ENCODE data around the gene TACR2. TPM values are rescaled to one million over a fixed set of nuclear protein-coding genes. Genes with fewer than 3 reads are reported as not detected.

The TACR2 gene
- total RNA-seq, 5 donors from 2014 or later (not counting 1 experiment from before 2014, with no cell fraction given), result not detected

DNA sequence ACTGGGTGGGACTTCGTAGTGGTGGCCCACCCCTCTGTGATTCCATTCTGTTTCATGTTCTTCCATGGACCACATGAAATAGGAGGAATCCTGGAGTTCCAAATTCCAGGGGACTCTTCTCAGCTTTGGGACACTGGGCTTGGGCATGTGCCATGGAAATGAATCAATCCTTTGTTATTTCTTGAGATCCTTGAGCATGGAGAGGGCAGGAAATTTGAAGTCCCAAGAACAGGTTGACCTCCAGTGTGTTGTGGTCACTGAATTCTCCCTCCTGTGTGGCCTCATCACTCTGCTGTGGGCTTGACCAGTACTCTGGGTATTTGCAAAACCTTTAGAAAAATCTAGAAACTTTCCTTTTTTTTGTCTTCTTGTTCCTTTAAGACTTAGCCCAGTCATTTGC, 22.7 kb downstream of the TACR2 start:
- Mint-ChIP-seq H3K4me1 (peaks cover 15 to 31% (median 17%) of the 10 kb centered on the region in 3 donors), H3K9me3 (no peaks in the 10 kb centered on the region), H3K27ac (peak overlapping the region; percentile 31 to 36), H3K36me3 (peaks cover 51% of the 10 kb centered on the region), H3K4me3 (no peak overlapping the region), H3K27me3 (no peaks in the 10 kb centered on the region)
- ChIA-PET POLR2A (no interaction called here), CTCF (interaction anchor here in 1 of 2 donors (0.6 kb wide), 1 partner anchor 106 kb away, joined by 3 read pairs; no protein-coding TSS in a partner anchor)
- Histone ChIP-seq H3K36me3 (ENCODE audit: control insufficient read depth in 2 of 2, extremely low read depth in 1 of 2, insufficient read depth in 1 of 2, low read length in 1 of 2) (peaks cover 20 to 73% of the 10 kb centered on the region in 2 donors), H3K27ac (ENCODE audit: low read length) (no peak overlapping the region), H3K4me3 (ENCODE audit: control insufficient read depth in 1 of 2, extremely low read depth in 1 of 2, low read length in 1 of 2) (no peak overlapping the region), H3K4me1 (ENCODE audit: control insufficient read depth in 1 of 2, extremely low read depth in 1 of 2, insufficient read depth in 2 of 2, low read length in 2 of 2) (peaks cover 0 to 21% of the 10 kb centered on the region in 2 experiments), H3K27me3 (replicated peaks in 1 of 2; ENCODE audit: control insufficient read depth in 2 of 2, extremely low read depth in 1 of 2, insufficient read depth in 2 of 2, low read length in 1 of 2) (no peaks in the 10 kb centered on the region), H3K9me3 (no peaks in the 10 kb centered on the region)
- WGBS (ENCODE audit: insufficient coverage), result no CpG with 5 or more reads among the region's 1 CpG
- no peak for ATAC-seq (replicated peaks in 1 of 4)
- no peak for DNase-seq

GRCh38 chr10:69392481-69393000, 24.2 kb downstream of the TACR2 start:
- DNase-seq, result peak; percentile 64 to 91 (median 79)
- H3K9me3 ChIP-seq, result no peaks in the 10 kb centered on the region
- ChIA-PET POLR2A (no interaction called here), CTCF (interaction anchor here (0.5 to 1.7 kb wide), 25 partner anchors 12 to 778 kb away, joined by 3 to 7 read pairs (median 4); partner anchors contain the start of genes DDX21 (in 1 of the 2) and SAR1A (in 1 of the 2))
- ATAC-seq (replicated peaks in 1 of 4), result peak; percentile 93 to 97 (median 96)
- peaks cover 15 to 31% (median 18%) of the 10 kb centered on the region in 3 donors for H3K4me1 Mint-ChIP-seq
- no peak overlapping the region for H3K4me3 Mint-ChIP-seq
- no peaks in the 10 kb centered on the region for H3K27me3 Mint-ChIP-seq
- peaks cover 57% of the 10 kb centered on the region for H3K36me3 Mint-ChIP-seq
- peaks cover 28 to 76% of the 10 kb centered on the region in 2 donors for H3K36me3 ChIP-seq (ENCODE audit: control insufficient read depth in 2 of 2, extremely low read depth in 1 of 2, insufficient read depth in 1 of 2, low read length in 1 of 2)
- no peak overlapping the region for H3K4me3 ChIP-seq (ENCODE audit: control insufficient read depth in 1 of 2, extremely low read depth in 1 of 2, low read length in 1 of 2)
- 0% methylated on average over 4 of the region's 7 CpGs for WGBS (ENCODE audit: insufficient coverage)
- H3K4me1 ChIP-seq (ENCODE audit: control insufficient read depth in 1 of 2, extremely low read depth in 1 of 2, insufficient read depth in 2 of 2, low read length in 2 of 2), result peaks cover 0 to 21% of the 10 kb centered on the region in 2 experiments
- no peaks in the 10 kb centered on the region for H3K9me3 Mint-ChIP-seq
- no peaks in the 10 kb centered on the region for H3K27me3 ChIP-seq (replicated peaks in 1 of 2; ENCODE audit: control insufficient read depth in 2 of 2, extremely low read depth in 1 of 2, insufficient read depth in 2 of 2, low read length in 1 of 2)
- peak overlapping the region; percentile 28 for H3K27ac ChIP-seq (ENCODE audit: low read length)
- peak overlapping the region; percentile 77 to 87 for H3K27ac Mint-ChIP-seq

- peaks cover 15 to 31% (median 18%) of the 10 kb centered on the region in 3 donors for H3K4me1 Mint-ChIP-seq
- Histone ChIP-seq H3K4me1 (ENCODE audit: control insufficient read depth in 1 of 2, extremely low read depth in 1 of 2, insufficient read depth in 2 of 2, low read length in 2 of 2) (peaks cover 0 to 21% of the 10 kb centered on the region in 2 experiments), H3K27me3 (replicated peaks in 1 of 2; ENCODE audit: control insufficient read depth in 2 of 2, extremely low read depth in 1 of 2, insufficient read depth in 2 of 2, low read length in 1 of 2) (no peaks in the 10 kb centered on the region), H3K4me3 (ENCODE audit: control insufficient read depth in 1 of 2, extremely low read depth in 1 of 2, low read length in 1 of 2) (no peak overlapping the region), H3K36me3 (ENCODE audit: control insufficient read depth in 2 of 2, extremely low read depth in 1 of 2, insufficient read depth in 1 of 2, low read length in 1 of 2) (peaks cover 32 to 78% of the 10 kb centered on the region in 2 donors), H3K27ac (ENCODE audit: low read length) (no peak overlapping the region), H3K9me3 (no peaks in the 10 kb centered on the region)
- no peak for DNase-seq
- peak overlapping the region in 1 of 2 donors; percentile 48 for H3K27ac Mint-ChIP-seq
- CTCF ChIA-PET, result interaction anchor here (0.5 to 1.8 kb wide), 4 partner anchors 68 to 155 kb away, joined by 3 to 11 read pairs (median 3); no protein-coding TSS in a partner anchor
- WGBS (ENCODE audit: insufficient coverage), result 100% methylated on average over 4 of the region's 6 CpGs
- POLR2A ChIA-PET, result interaction anchor here in 1 of 2 donors (0.6 kb wide), 1 partner anchor 207 kb away, joined by 3 read pairs; no protein-coding TSS in a partner anchor
- ATAC-seq (replicated peaks in 1 of 4), result no peak
- H3K27me3 Mint-ChIP-seq, result no peaks in the 10 kb centered on the region
- H3K9me3 Mint-ChIP-seq, result no peaks in the 10 kb centered on the region
- peaks cover 56% of the 10 kb centered on the region for H3K36me3 Mint-ChIP-seq
- H3K4me3 Mint-ChIP-seq, result no peak overlapping the region
These were observed 25.6 kb downstream of the TACR2 start for GRCh38 chr10:69391158-69391557.

- no peaks in the 10 kb centered on the region for H3K27me3 Mint-ChIP-seq
- H3K4me3 ChIP-seq (ENCODE audit: control insufficient read depth in 1 of 2, extremely low read depth in 1 of 2, low read length in 1 of 2), result no peak overlapping the region
- POLR2A ChIA-PET, result no interaction called here
- WGBS (ENCODE audit: insufficient coverage), result 94% methylated on average over 5 of the region's 8 CpGs
- H3K27ac ChIP-seq (ENCODE audit: low read length), result no peak overlapping the region
- ATAC-seq (replicated peaks in 1 of 4), result peak in 1 of 4 experiments; percentile 25
- peaks cover 15 to 31% (median 18%) of the 10 kb centered on the region in 3 donors for H3K4me1 Mint-ChIP-seq
- peaks cover 24 to 83% of the 10 kb centered on the region in 2 donors for H3K36me3 ChIP-seq (ENCODE audit: control insufficient read depth in 2 of 2, extremely low read depth in 1 of 2, insufficient read depth in 1 of 2, low read length in 1 of 2)
- H3K27ac Mint-ChIP-seq, result peak overlapping the region; percentile 74 to 83
- H3K4me1 ChIP-seq (ENCODE audit: control insufficient read depth in 1 of 2, extremely low read depth in 1 of 2, insufficient read depth in 2 of 2, low read length in 2 of 2), result peaks cover 0 to 21% of the 10 kb centered on the region in 2 experiments
- H3K36me3 Mint-ChIP-seq, result peaks cover 60% of the 10 kb centered on the region
- no peaks in the 10 kb centered on the region for H3K27me3 ChIP-seq (replicated peaks in 1 of 2; ENCODE audit: control insufficient read depth in 2 of 2, extremely low read depth in 1 of 2, insufficient read depth in 2 of 2, low read length in 1 of 2)
- CTCF ChIA-PET, result interaction anchor here (0.7 to 1.8 kb wide), 5 partner anchors 9 to 153 kb away, joined by 3 to 11 read pairs (median 3); no protein-coding TSS in a partner anchor
- H3K4me3 Mint-ChIP-seq, result no peak overlapping the region
- DNase-seq, result no peak
- no peaks in the 10 kb centered on the region for H3K9me3 Mint-ChIP-seq
- H3K9me3 ChIP-seq, result no peaks in the 10 kb centered on the region
These were observed 26.8 kb downstream of the TACR2 start for GRCh38 chr10:69389827-69390490.

GRCh38 chr10:69388488-69388887, 28.2 kb downstream of the TACR2 start:
- WGBS (ENCODE audit: insufficient coverage), result 100% methylated on average over 2 of the region's 2 CpGs
- CTCF ChIA-PET, result interaction anchor here (0.6 to 1.0 kb wide), 2 partner anchors 10 to 566 kb away, joined by 3 read pairs; no protein-coding TSS in a partner anchor
- no peak for DNase-seq
- no peak overlapping the region for H3K4me3 Mint-ChIP-seq
- peaks cover 62% of the 10 kb centered on the region for H3K36me3 Mint-ChIP-seq
- POLR2A ChIA-PET, result interaction anchor here in 1 of 2 donors (0.6 kb wide), 2 partner anchors 88 to 152 kb away, joined by 3 to 4 read pairs; no protein-coding TSS in a partner anchor
- Histone ChIP-seq H3K4me1 (ENCODE audit: control insufficient read depth in 1 of 2, extremely low read depth in 1 of 2, insufficient read depth in 2 of 2, low read length in 2 of 2) (peaks cover 0 to 21% of the 10 kb centered on the region in 2 experiments), H3K27ac (ENCODE audit: low read length) (no peak overlapping the region), H3K36me3 (ENCODE audit: control insufficient read depth in 2 of 2, extremely low read depth in 1 of 2, insufficient read depth in 1 of 2, low read length in 1 of 2) (peaks cover 26 to 84% of the 10 kb centered on the region in 2 donors), H3K9me3 (no peaks in the 10 kb centered on the region), H3K4me3 (ENCODE audit: control insufficient read depth in 1 of 2, extremely low read depth in 1 of 2, low read length in 1 of 2) (no peak overlapping the region), H3K27me3 (replicated peaks in 1 of 2; ENCODE audit: control insufficient read depth in 2 of 2, extremely low read depth in 1 of 2, insufficient read depth in 2 of 2, low read length in 1 of 2) (no peaks in the 10 kb centered on the region)
- ATAC-seq (replicated peaks in 1 of 4), result no peak
- peaks cover 15 to 31% (median 18%) of the 10 kb centered on the region in 3 donors for H3K4me1 Mint-ChIP-seq
- no peak overlapping the region for H3K27ac Mint-ChIP-seq
- H3K27me3 Mint-ChIP-seq, result no peaks in the 10 kb centered on the region
- H3K9me3 Mint-ChIP-seq, result no peaks in the 10 kb centered on the region

- no peaks in the 10 kb centered on the region for H3K9me3 ChIP-seq
- no peak overlapping the region for H3K4me3 ChIP-seq (ENCODE audit: control insufficient read depth in 1 of 2, extremely low read depth in 1 of 2, low read length in 1 of 2)
- CTCF ChIA-PET, result interaction anchor here in 1 of 2 donors (1.0 kb wide), 1 partner anchor 11 kb away, joined by 3 read pairs; no protein-coding TSS in a partner anchor
- Mint-ChIP-seq H3K27me3 (no peaks in the 10 kb centered on the region), H3K9me3 (no peaks in the 10 kb centered on the region), H3K36me3 (peaks cover 64% of the 10 kb centered on the region), H3K4me1 (peaks cover 15 to 30% (median 15%) of the 10 kb centered on the region in 3 donors), H3K4me3 (no peak overlapping the region), H3K27ac (peak overlapping the region in 1 of 2 donors; percentile 46)
- H3K4me1 ChIP-seq (ENCODE audit: control insufficient read depth in 1 of 2, extremely low read depth in 1 of 2, insufficient read depth in 2 of 2, low read length in 2 of 2), result peaks cover 0 to 18% of the 10 kb centered on the region in 2 experiments
- H3K36me3 ChIP-seq (ENCODE audit: control insufficient read depth in 2 of 2, extremely low read depth in 1 of 2, insufficient read depth in 1 of 2, low read length in 1 of 2), result peaks cover 31 to 90% of the 10 kb centered on the region in 2 donors
- H3K27ac ChIP-seq (ENCODE audit: low read length), result no peak overlapping the region
- POLR2A ChIA-PET, result no interaction called here
- DNase-seq, result no peak
- no CpG with 5 or more reads among the region's 3 CpGs for whole genome bisulfite sequencing (ENCODE audit: insufficient coverage)
- H3K27me3 ChIP-seq (replicated peaks in 1 of 2; ENCODE audit: control insufficient read depth in 2 of 2, extremely low read depth in 1 of 2, insufficient read depth in 2 of 2, low read length in 1 of 2), result no peaks in the 10 kb centered on the region
- ATAC-seq (replicated peaks in 1 of 4), result no peak
These were observed 29.2 kb downstream of the TACR2 start for GRCh38 chr10:69387500-69387899.

Measured in T-cell (primary cell).